GM12801 (cell line): ENCODE data around the gene HSPA4L.

Experiments used
- TF ChIP-seq, protein P1 (sequence below): IDR thresholded peaks from one replicate; pipeline ENCODE4 v1.5.1; 2011; ENCODE audit warnings: control low read depth; ENCODE audit not compliant: insufficient read length; ENCODE audit errors: extremely low read depth

Gene HSPA4L

DNA sequence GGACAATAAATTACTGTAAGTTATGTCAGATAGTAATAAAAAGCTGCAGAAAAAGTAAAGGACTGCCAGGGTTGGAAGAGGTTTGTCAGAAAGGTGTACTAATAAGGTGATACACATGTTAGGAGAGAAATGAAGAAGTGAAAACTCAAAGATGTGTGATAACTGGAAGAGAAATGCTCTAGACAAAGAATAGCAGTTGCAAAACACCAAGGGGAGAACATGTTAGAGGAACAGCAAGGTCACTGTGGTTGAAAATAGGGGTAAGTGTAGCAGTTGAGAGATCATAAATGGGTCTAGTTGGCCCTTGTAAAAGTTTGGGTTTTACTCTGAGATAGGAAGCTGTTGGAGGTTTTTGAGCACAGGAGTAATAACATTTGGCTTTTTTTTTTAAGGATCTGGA is 46.9 kb downstream of the HSPA4L start:
- TF ChIP-seq, protein P1, sequence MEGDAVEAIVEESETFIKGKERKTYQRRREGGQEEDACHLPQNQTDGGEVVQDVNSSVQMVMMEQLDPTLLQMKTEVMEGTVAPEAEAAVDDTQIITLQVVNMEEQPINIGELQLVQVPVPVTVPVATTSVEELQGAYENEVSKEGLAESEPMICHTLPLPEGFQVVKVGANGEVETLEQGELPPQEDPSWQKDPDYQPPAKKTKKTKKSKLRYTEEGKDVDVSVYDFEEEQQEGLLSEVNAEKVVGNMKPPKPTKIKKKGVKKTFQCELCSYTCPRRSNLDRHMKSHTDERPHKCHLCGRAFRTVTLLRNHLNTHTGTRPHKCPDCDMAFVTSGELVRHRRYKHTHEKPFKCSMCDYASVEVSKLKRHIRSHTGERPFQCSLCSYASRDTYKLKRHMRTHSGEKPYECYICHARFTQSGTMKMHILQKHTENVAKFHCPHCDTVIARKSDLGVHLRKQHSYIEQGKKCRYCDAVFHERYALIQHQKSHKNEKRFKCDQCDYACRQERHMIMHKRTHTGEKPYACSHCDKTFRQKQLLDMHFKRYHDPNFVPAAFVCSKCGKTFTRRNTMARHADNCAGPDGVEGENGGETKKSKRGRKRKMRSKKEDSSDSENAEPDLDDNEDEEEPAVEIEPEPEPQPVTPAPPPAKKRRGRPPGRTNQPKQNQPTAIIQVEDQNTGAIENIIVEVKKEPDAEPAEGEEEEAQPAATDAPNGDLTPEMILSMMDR, result no peak

DNA sequence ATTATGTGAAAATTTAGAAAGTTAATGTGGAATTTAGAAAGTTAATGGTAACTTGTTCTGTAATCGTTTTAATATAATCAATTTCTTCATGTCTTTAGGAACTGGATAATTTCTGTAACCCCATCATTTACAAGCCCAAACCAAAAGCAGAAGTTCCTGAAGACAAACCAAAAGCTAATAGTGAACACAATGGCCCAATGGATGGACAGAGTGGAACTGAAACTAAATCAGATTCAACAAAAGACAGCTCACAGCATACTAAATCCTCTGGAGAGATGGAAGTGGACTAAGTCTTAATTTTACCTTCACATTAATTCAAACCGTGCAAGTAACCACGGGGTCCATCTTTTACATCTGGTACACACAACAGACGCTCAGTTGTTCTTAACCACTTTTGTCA is 50.5 kb downstream of the HSPA4L start:
- TF ChIP-seq, protein P1, result no peak

DNA sequence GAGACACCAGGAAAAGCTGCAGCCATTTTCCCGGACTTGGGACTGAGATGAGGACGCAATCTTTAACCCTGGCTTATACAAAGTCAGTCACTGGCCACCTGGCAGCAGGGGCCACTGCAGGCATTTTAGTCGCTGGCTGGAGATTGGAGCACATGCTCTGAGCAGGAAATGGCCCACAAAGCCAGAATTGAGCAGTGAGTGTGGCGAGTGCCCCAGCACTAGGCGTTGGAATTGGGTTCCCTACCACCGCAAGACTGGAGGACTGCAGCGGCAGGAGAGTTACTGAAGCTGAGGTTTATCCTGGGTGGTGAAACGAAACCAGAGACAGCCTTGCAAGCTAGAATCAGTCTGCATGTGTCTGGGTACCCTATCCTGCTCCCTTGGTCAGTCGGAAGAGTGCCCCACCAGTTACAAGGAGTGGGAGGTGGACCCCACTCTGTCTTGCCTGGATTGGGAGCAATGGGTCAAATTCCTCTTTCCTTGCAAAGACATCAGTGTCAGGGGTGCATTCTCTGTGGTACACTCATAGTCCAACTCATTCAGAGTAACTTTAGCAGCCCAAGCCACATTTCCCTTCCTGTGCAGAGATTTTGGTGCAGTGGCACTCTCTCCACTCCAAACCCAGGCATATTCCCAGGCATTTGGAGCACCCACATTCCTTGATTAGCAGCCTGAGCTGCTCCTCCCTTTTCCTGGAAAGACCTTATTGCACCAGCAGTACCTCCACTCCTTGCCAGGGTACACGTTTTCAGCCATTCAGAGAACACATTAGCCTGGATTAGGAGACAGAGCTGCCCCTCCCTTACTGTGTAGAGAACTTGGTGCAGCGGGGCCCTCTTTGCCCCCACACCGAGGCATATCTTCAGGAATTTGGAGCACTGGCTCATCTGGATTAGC is 61.8 kb downstream of the HSPA4L start:
- TF ChIP-seq, protein P1, result no peak

DNA sequence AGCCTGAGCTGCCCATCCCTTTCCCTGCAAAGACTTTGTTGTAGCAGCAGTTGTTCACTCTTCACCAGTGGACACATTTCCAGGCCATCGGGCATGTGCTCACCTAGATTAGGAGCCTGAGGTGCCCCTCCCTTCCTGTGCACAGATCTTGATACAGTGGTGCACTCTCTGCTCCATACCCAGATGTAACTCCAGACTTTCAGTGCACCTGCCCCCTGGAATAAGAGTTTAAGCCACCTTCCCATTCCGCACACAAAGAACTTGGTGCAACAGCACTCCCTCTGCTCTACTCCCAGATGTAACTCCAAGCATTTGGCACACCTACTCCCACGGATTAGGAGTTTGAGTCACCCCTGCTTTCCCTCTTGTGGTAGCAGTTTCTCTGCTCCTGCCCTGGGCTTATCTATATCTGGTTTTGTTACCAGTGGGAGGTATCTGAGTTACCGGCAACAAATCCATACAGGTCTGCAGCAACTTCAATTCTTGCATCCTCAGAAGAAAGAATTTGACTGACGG is 62.5 kb downstream of the HSPA4L start:
- TF ChIP-seq, protein P1, result no peak

DNA sequence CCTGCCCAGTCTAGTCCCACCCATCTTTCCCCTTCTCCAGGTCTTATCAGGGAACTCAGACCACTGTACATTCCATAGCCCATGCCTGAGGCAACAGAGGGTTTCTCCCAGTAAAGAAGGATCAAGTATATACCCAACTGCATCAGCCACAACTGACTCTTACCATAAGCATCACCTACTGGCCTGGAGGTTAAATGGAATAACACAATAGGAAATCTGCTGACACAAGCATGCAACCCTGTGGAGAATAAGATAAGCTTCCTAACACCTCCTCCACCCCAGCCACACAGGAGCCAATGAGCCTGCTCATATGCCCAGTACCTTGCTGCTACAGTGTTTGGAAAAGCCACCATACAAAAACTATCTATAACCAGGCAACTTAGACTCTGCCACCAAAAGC is 63.9 kb downstream of the HSPA4L start:
- TF ChIP-seq, protein P1, result no peak

DNA sequence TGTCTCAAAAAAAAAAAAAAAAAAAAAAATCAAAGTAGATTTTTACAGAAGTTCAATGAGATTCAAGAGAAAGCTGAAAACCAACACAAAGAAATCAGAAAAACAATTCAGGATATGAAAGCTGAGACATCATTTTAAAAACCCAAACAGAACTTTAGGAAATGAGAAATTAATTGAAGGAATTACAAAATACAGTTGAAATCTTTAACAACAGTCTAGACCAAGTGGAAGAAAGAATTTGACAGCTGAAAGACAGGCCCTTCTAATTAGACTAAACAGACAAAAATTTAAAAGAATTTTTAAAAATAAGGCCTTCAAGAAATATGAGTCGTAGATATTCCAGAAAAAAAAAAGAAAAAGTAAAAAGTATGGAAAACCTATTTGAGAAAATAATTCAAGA is 64.6 kb downstream of the HSPA4L start:
- TF ChIP-seq, protein P1, result no peak

DNA sequence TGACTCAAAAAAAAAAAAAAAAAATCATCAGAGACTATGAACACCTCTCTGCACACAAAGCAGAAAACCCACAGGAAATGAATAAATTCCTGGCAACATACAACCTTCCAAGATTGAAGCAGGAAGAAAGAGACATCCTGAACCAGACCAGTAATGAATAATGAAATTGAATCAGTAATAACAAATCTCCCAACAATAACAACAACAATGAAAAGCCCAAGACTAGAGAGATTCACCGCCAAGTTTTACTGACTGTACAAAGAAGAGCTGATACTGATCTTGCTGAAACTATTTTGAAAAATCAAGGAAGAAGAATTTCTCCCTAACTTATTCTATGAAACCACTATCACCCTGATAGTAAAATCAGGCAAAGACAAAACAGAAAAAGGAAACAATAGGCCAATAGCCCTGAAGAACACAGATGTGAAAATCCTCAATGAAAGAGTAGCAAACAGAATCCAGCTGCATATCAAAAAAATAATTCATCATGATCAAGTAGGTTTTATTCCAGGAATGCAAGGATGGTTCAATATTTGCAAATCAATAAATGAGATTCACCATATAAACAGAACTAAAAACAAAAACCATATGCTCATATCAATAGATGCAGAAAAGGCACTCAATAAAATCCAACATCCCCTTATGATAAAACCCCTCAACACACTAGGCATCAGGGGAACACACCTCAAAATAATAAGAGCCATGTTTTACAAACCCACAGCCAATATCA is 67.5 kb downstream of the HSPA4L start:
- TF ChIP-seq, protein P1, result no peak
